Measurements from ENCODE around the gene SLC36A2.

SLC36A2 gene

GRCh38 chr5:151357097-151357496, 9.7 kb upstream of the SLC36A2 start:
- Histone ChIP-seq H3K27me3 (ENCODE audit: control insufficient read depth, insufficient read depth, low read length) (no peaks in the 10 kb centered on the region), H3K4me3 (ENCODE audit: low read length) (no peak overlapping the region), H3K4me1 (ENCODE audit: control insufficient read depth, insufficient read depth, low read length) (no peaks in the 10 kb centered on the region), H3K9me3 (ENCODE audit: control insufficient read depth, low read length) (no peaks in the 10 kb centered on the region), H3K9ac (ENCODE audit: low read length) (no peak overlapping the region), H3K36me3 (ENCODE audit: control insufficient read depth, insufficient read depth, low read length) (no peaks in the 10 kb centered on the region)

DNA sequence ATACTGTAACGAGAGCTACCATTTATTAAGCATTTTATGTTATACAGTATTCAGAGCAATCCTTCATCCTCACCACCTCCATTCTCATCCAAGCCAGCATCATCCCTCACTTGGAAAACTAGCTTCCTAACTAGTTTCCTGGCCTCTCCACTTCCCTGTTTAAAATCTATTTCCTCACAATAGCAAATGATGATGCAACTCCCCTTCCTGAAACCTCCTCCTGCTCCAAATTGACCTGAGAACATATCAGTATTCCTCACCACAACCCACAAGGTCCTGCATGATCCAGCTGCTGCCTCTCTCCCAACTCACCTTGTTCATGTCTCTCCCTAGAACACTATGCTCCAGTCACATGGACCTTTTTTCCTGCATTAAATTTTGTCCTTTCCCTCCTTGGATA, 4.3 kb upstream of the SLC36A2 start:
- H3K27me3 ChIP-seq (ENCODE audit: control insufficient read depth, insufficient read depth, low read length) = no peaks in the 10 kb centered on the region
- no peak overlapping the region for H3K4me3 ChIP-seq (ENCODE audit: low read length)
- no peaks in the 10 kb centered on the region for H3K36me3 ChIP-seq (ENCODE audit: control insufficient read depth, insufficient read depth, low read length)
- H3K4me1 ChIP-seq (ENCODE audit: control insufficient read depth, insufficient read depth, low read length) = no peaks in the 10 kb centered on the region
- no peak overlapping the region for H3K9ac ChIP-seq (ENCODE audit: low read length)
- no peaks in the 10 kb centered on the region for H3K9me3 ChIP-seq (ENCODE audit: control insufficient read depth, low read length)

- H3K4me3 ChIP-seq (ENCODE audit: low read length) = no peak overlapping the region
- no peaks in the 10 kb centered on the region for H3K9me3 ChIP-seq (ENCODE audit: control insufficient read depth, low read length)
- H3K4me1 ChIP-seq (ENCODE audit: control insufficient read depth, insufficient read depth, low read length) = no peaks in the 10 kb centered on the region
Observed at GRCh38 chr5:151348789-151349188, 1.4 kb upstream of the SLC36A2 start.

DNA sequence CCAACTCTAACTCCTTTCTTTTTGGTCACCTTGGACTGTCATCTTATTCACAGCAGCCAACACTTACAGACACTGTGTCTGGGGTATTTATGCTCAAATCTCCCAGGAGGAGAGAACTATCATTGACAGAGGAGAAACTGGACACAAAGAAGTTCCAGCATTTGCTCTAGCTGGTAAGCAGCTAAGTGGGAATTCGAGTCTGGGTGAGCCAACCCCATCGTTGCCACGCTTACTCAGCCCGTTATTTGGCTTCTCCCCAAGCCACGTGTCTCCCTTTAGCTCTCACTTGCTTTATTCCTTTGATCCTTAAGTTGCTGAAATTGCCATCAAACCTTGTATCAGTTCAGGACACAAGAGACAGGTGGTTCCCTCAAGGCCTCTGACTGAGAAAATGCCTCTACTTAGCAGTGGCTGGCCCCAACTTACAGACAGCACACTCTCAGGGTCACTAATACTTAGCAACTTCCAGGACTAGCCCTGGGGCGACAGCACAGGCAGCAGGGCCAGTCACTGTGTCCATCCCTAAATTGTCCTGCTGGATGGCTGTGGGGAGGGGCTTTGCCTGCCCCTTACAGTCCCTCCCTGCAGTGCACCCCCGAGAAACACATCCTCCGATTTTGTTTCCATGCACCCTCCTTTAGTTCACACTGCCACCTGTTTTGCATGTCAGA, 1.4 kb downstream of the SLC36A2 start:
- Histone ChIP-seq H3K9me3 (ENCODE audit: control insufficient read depth, low read length) (no peaks in the 10 kb centered on the region), H3K4me3 (ENCODE audit: low read length) (no peak overlapping the region)

More at GRCh38 chr5:151348789-151349188, 1.4 kb upstream of the SLC36A2 start:
- no peak overlapping the region for H3K9ac ChIP-seq (ENCODE audit: low read length)
- H3K36me3 ChIP-seq (ENCODE audit: control insufficient read depth, insufficient read depth, low read length) = no peaks in the 10 kb centered on the region
- H3K27me3 ChIP-seq (ENCODE audit: control insufficient read depth, insufficient read depth, low read length) = no peaks in the 10 kb centered on the region

DNA sequence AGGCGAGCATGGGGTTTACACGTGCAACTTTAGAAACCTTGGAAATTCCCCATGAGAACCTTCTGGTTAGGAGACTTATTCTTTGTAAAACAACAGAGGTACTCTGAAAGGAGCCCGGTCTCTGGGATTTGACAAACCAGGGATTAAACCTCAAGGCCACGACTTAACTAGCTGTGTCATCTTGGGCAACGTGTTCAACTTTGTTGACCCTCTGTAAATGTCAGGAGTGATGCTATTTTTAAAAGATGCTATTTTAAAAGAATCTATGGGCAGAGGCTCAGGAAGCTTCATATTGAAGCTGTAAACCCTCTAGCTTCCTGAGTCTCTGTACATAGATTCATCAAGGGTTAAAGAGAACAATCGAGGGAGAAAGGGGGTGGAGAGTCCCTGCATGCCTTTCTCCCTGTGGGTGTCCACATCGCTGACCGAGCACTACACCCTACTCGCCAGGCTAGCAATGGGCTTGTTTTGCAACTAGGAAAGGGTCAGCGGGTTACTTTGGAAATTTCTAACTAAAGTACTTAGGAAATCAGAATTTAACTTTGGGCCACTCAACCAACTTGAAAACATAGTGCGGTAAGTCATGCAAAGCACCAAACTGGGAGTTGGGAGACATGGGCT, 2.1 kb downstream of the SLC36A2 start:
- Histone ChIP-seq H3K4me1 (ENCODE audit: control insufficient read depth, insufficient read depth, low read length) (no peaks in the 10 kb centered on the region), H3K4me3 (ENCODE audit: low read length) (no peak overlapping the region), H3K9ac (ENCODE audit: low read length) (no peak overlapping the region), H3K9me3 (ENCODE audit: control insufficient read depth, low read length) (no peaks in the 10 kb centered on the region), H3K36me3 (ENCODE audit: control insufficient read depth, insufficient read depth, low read length) (no peaks in the 10 kb centered on the region), H3K27me3 (ENCODE audit: control insufficient read depth, insufficient read depth, low read length) (peaks cover 5% of the 10 kb centered on the region)

More for the DNA sequence above, 1.4 kb downstream of the SLC36A2 start:
- peaks cover 5% of the 10 kb centered on the region for H3K27me3 ChIP-seq (ENCODE audit: control insufficient read depth, insufficient read depth, low read length)
- H3K9ac ChIP-seq (ENCODE audit: low read length) = no peak overlapping the region
- no peaks in the 10 kb centered on the region for H3K4me1 ChIP-seq (ENCODE audit: control insufficient read depth, insufficient read depth, low read length)
- H3K36me3 ChIP-seq (ENCODE audit: control insufficient read depth, insufficient read depth, low read length) = no peaks in the 10 kb centered on the region

DNA sequence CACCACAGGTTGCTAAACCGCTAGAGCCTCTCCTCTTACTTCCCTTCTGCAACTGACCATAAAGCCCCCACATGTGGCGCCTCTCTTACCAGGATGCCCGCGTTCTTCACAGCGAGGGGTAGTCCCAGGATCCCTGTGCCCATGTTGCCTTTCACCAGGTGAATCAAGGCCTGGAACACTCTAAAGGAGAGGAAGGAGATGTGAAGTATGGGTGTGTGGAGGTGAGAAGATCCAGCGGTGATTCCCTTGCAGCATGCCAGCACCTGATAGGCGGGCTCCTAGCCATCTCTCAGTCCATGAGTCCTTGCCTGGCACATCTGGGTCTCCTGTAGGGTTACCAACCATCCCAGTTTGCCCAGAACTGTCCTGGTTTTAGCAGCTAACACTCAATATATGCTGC, 3.3 kb downstream of the SLC36A2 start:
- H3K9me3 ChIP-seq (ENCODE audit: control insufficient read depth, low read length) = no peaks in the 10 kb centered on the region
- H3K36me3 ChIP-seq (ENCODE audit: control insufficient read depth, insufficient read depth, low read length) = no peaks in the 10 kb centered on the region
- H3K4me1 ChIP-seq (ENCODE audit: control insufficient read depth, insufficient read depth, low read length) = no peaks in the 10 kb centered on the region
- no peak overlapping the region for H3K4me3 ChIP-seq (ENCODE audit: low read length)
- peaks cover 5% of the 10 kb centered on the region for H3K27me3 ChIP-seq (ENCODE audit: control insufficient read depth, insufficient read depth, low read length)
- no peak overlapping the region for H3K9ac ChIP-seq (ENCODE audit: low read length)

DNA sequence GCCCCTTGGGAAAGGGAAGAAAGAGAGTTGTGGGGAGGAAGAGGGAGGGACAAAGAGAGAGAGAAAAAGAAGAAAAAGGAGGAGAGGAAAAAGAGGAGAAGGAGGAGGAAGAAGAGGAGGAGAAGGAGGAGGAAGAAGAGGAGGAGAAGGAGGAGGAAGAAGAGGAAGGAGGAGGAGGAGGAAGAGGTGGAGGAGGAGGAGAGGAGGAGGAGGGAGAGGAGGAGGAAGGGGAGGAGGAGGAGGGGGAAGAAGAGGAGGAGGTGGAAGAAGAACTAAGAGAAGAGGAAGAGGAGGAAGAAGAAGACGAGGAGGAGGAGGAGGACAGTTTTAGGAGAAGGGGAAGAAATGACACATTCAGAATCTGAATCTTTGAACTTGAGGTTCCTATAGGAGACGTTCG, 7.4 kb downstream of the SLC36A2 start:
- Histone ChIP-seq H3K9ac (ENCODE audit: low read length) (no peak overlapping the region), H3K4me1 (ENCODE audit: control insufficient read depth, insufficient read depth, low read length) (no peaks in the 10 kb centered on the region), H3K36me3 (ENCODE audit: control insufficient read depth, insufficient read depth, low read length) (no peaks in the 10 kb centered on the region), H3K4me3 (ENCODE audit: low read length) (no peak overlapping the region), H3K27me3 (ENCODE audit: control insufficient read depth, insufficient read depth, low read length) (peaks cover 5% of the 10 kb centered on the region), H3K9me3 (ENCODE audit: control insufficient read depth, low read length) (no peaks in the 10 kb centered on the region)

- Histone ChIP-seq H3K27me3 (ENCODE audit: control insufficient read depth, insufficient read depth, low read length) (peaks cover 5% of the 10 kb centered on the region), H3K36me3 (ENCODE audit: control insufficient read depth, insufficient read depth, low read length) (no peaks in the 10 kb centered on the region)
Observed at GRCh38 chr5:151338734-151339133, 8.6 kb downstream of the SLC36A2 start.

DNA sequence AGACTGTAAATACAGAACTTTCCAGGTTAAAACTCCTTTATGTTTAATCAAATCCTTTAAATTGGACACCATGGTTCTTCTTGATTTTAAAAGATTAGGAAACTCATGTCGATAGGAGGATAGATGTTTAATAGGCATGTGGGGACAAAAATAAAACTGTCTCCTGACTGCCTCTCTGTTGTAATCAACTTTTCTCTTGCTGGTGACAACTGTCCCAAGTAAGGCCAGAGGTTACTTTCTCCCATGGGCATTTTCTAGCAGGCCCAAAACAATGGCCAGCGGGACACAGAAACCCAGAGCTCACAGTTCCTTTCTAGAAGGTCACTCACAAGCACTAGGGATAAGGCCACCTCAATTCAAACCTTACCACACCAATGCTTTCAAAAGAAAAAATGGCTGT, 14.5 kb downstream of the SLC36A2 start:
- no peaks in the 10 kb centered on the region for H3K9me3 ChIP-seq (ENCODE audit: control insufficient read depth, low read length)
- no peaks in the 10 kb centered on the region for H3K4me1 ChIP-seq (ENCODE audit: control insufficient read depth, insufficient read depth, low read length)
- H3K27me3 ChIP-seq (ENCODE audit: control insufficient read depth, insufficient read depth, low read length) = no peaks in the 10 kb centered on the region
- H3K4me3 ChIP-seq (ENCODE audit: low read length) = no peak overlapping the region
- no peak overlapping the region for H3K9ac ChIP-seq (ENCODE audit: low read length)
- no peaks in the 10 kb centered on the region for H3K36me3 ChIP-seq (ENCODE audit: control insufficient read depth, insufficient read depth, low read length)

More at GRCh38 chr5:151338734-151339133, 8.6 kb downstream of the SLC36A2 start:
- no peaks in the 10 kb centered on the region for H3K9me3 ChIP-seq (ENCODE audit: control insufficient read depth, low read length)
- no peak overlapping the region for H3K4me3 ChIP-seq (ENCODE audit: low read length)
- no peak overlapping the region for H3K9ac ChIP-seq (ENCODE audit: low read length)
- H3K4me1 ChIP-seq (ENCODE audit: control insufficient read depth, insufficient read depth, low read length) = no peaks in the 10 kb centered on the region

- no peak overlapping the region for H3K9ac ChIP-seq (ENCODE audit: low read length)
- H3K27me3 ChIP-seq (ENCODE audit: control insufficient read depth, insufficient read depth, low read length) = no peaks in the 10 kb centered on the region
- H3K4me1 ChIP-seq (ENCODE audit: control insufficient read depth, insufficient read depth, low read length) = no peaks in the 10 kb centered on the region
- no peaks in the 10 kb centered on the region for H3K36me3 ChIP-seq (ENCODE audit: control insufficient read depth, insufficient read depth, low read length)
- H3K9me3 ChIP-seq (ENCODE audit: control insufficient read depth, low read length) = no peaks in the 10 kb centered on the region
- H3K4me3 ChIP-seq (ENCODE audit: low read length) = no peak overlapping the region
Observed at GRCh38 chr5:151328734-151329133, 18.6 kb downstream of the SLC36A2 start.

GRCh38 chr5:151327585-151327984, 19.8 kb downstream of the SLC36A2 start:
- no peaks in the 10 kb centered on the region for H3K36me3 ChIP-seq (ENCODE audit: control insufficient read depth, insufficient read depth, low read length)
- H3K9me3 ChIP-seq (ENCODE audit: control insufficient read depth, low read length) = no peaks in the 10 kb centered on the region
- no peak overlapping the region for H3K9ac ChIP-seq (ENCODE audit: low read length)

DNA sequence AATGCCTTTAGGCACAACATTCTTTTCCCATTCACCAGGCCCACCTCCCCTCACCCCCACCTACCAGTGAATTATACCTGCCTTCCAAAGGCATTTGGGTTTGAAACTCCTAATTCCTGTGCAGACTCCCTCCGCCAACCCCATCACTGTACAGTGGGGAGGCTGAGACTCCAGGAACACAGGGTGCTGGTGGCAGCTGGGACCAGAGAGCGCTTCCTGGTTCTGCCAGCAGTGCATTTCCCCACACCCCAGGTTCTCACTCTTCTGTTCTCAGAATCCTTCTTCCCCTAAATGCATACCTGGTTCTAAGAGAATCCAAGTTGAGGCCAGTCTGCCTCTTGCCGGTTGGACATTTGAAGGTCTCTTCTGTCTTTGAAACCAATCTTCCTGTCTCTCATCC, 21.1 kb downstream of the SLC36A2 start:
- no peaks in the 10 kb centered on the region for H3K9me3 ChIP-seq (ENCODE audit: control insufficient read depth, low read length)
- H3K4me3 ChIP-seq (ENCODE audit: low read length) = no peak overlapping the region
- no peaks in the 10 kb centered on the region for H3K4me1 ChIP-seq (ENCODE audit: control insufficient read depth, insufficient read depth, low read length)
- H3K27me3 ChIP-seq (ENCODE audit: control insufficient read depth, insufficient read depth, low read length) = no peaks in the 10 kb centered on the region
- no peaks in the 10 kb centered on the region for H3K36me3 ChIP-seq (ENCODE audit: control insufficient read depth, insufficient read depth, low read length)
- no peak overlapping the region for H3K9ac ChIP-seq (ENCODE audit: low read length)

More at GRCh38 chr5:151327585-151327984, 19.8 kb downstream of the SLC36A2 start:
- Histone ChIP-seq H3K27me3 (ENCODE audit: control insufficient read depth, insufficient read depth, low read length) (no peaks in the 10 kb centered on the region), H3K4me3 (ENCODE audit: low read length) (no peak overlapping the region), H3K4me1 (ENCODE audit: control insufficient read depth, insufficient read depth, low read length) (no peaks in the 10 kb centered on the region)

All from mucosa of stomach (tissue), 1 donor.